GM21528 (cell line): ENCODE data around the gene PAN3.
A peak's percentile ranks its signal among the peaks of the same experiment; 100 is the strongest.
"Not testable (repeated sequence)": the region's sequence is repeated elsewhere in the genome, so short reads cannot be mapped to it uniquely, and the experiment has no call there.

ENCODE experiments used
- ATAC-seq: cut with Tn5 transposase; IDR thresholded peaks from one replicate; pipeline ENCODE4 v1.9.1; 2021; ENCODE audit warnings: mild to moderate bottlenecking, moderate library complexity; ENCODE audit not compliant: unreplicated experiment, low FRiP score

Gene PAN3

GRCh38 chr13:28131646-28132045 lies 6.7 kb upstream of the PAN3 start:
- ATAC-seq = no peak

- ATAC-seq = no peak
Measured at GRCh38 chr13:28136916-28137315, 1.4 kb upstream of the PAN3 start.

- ATAC-seq = peak; percentile 12
Measured at GRCh38 chr13:28137596-28137995, 749 bp upstream of the PAN3 start.

GRCh38 chr13:28138756-28139470 lies 568 bp downstream of the PAN3 start:
- ATAC-seq = peak; percentile 55

- ATAC-seq = no peak
Measured at GRCh38 chr13:28140433-28141125, 2.2 kb downstream of the PAN3 start.

GRCh38 chr13:28141542-28141941 lies 3.2 kb downstream of the PAN3 start:
- not testable (repeated sequence) for ATAC-seq

- no peak for ATAC-seq
Measured at GRCh38 chr13:28145049-28145448, 6.7 kb downstream of the PAN3 start.

GRCh38 chr13:28147495-28147894 lies 9.2 kb downstream of the PAN3 start:
- no peak for ATAC-seq

GRCh38 chr13:28159057-28159456 lies 20.7 kb downstream of the PAN3 start:
- ATAC-seq = no peak

- no peak for ATAC-seq
Measured at GRCh38 chr13:28161370-28161769, 23.0 kb downstream of the PAN3 start.

- no peak for ATAC-seq
Measured at GRCh38 chr13:28163587-28163986, 25.2 kb downstream of the PAN3 start.

- no peak for ATAC-seq
Measured at GRCh38 chr13:28166257-28166656, 27.9 kb downstream of the PAN3 start.

- no peak for ATAC-seq
Measured at GRCh38 chr13:28171266-28171665, 32.9 kb downstream of the PAN3 start.

GRCh38 chr13:28172947-28173346 lies 34.6 kb downstream of the PAN3 start:
- ATAC-seq = no peak

- ATAC-seq = no peak
Measured at GRCh38 chr13:28173793-28174192, 35.4 kb downstream of the PAN3 start.

GRCh38 chr13:28177327-28177726 lies 39.0 kb downstream of the PAN3 start:
- no peak for ATAC-seq

- ATAC-seq = no peak
Measured at GRCh38 chr13:28177877-28178276, 39.5 kb downstream of the PAN3 start.

GRCh38 chr13:28179974-28180373 lies 41.6 kb downstream of the PAN3 start:
- ATAC-seq = no peak

- ATAC-seq = no peak
Measured at GRCh38 chr13:28181413-28181812, 43.1 kb downstream of the PAN3 start.

GRCh38 chr13:28185256-28185655 lies 46.9 kb downstream of the PAN3 start:
- ATAC-seq = no peak

- no peak for ATAC-seq
Measured at GRCh38 chr13:28199089-28199488, 60.7 kb downstream of the PAN3 start.

- ATAC-seq = no peak
Measured at GRCh38 chr13:28204043-28204442, 65.7 kb downstream of the PAN3 start.
